HEK293T (cell line): ENCODE results near the gene REEP3.

Source experiments
- ARNT ChIP-seq: fragments of 450-650 bp; IDR thresholded peaks from 2 replicates; pipeline ENCODE4 v1.6.1; 2017; ENCODE audit warnings: mild to moderate bottlenecking
- BHLHE40 ChIP-seq: fragments of 450-650 bp; IDR thresholded peaks from 2 replicates; pipeline ENCODE4 v1.6.1; 2016; ENCODE audit warnings: mild to moderate bottlenecking, moderate library complexity, borderline replicate concordance
- FOXA1 ChIP-seq: fragments of 450-650 bp; IDR thresholded peaks from 2 replicates; pipeline ENCODE4 v1.6.1; 2016; ENCODE audit warnings: mild to moderate bottlenecking
- NFRKB ChIP-seq: fragments of 450-650 bp; IDR thresholded peaks from 2 replicates; pipeline ENCODE4 v1.6.1; 2016; ENCODE audit warnings: mild to moderate bottlenecking, moderate library complexity
- ZNF384 ChIP-seq: fragments of 450-650 bp; IDR thresholded peaks from 2 replicates; pipeline ENCODE4 v1.6.1; 2016

- TF ChIP-seq FOXA1 (no peak), BHLHE40 (no peak), NFRKB (no peak), ARNT (no peak), ZNF384 (no peak)
These were observed 41.7 kb downstream of the REEP3 start for GRCh38 chr10:63562857-63563256.
